GM12801 (cell line): Measurements from ENCODE around the gene ZFYVE9.

Source experiments
- CTCF ChIP-seq: IDR thresholded peaks from one replicate; pipeline ENCODE4 v1.5.1; 2011; ENCODE audit warnings: control low read depth; ENCODE audit not compliant: insufficient read length; ENCODE audit errors: extremely low read depth

Gene ZFYVE9

GRCh38 chr1:52179073-52179472 is 37.2 kb downstream of the ZFYVE9 start:
- TF ChIP-seq CTCF = no peak

- no peak for TF ChIP-seq CTCF
Observed at GRCh38 chr1:52180176-52180575, 38.3 kb downstream of the ZFYVE9 start.

- TF ChIP-seq CTCF = no peak
Observed at GRCh38 chr1:52182874-52183400, 41.0 kb downstream of the ZFYVE9 start.

- no peak for TF ChIP-seq CTCF
Observed at GRCh38 chr1:52186449-52186848, 44.6 kb downstream of the ZFYVE9 start.

- TF ChIP-seq CTCF = no peak
Observed at GRCh38 chr1:52189898-52190480, 48.1 kb downstream of the ZFYVE9 start.

GRCh38 chr1:52190500-52191252 is 48.8 kb downstream of the ZFYVE9 start:
- TF ChIP-seq CTCF = no peak

GRCh38 chr1:52191395-52191965 is 49.6 kb downstream of the ZFYVE9 start:
- TF ChIP-seq CTCF = no peak
